ENCODE measurements around the gene PTGER2.

PTGER2 gene

DNA sequence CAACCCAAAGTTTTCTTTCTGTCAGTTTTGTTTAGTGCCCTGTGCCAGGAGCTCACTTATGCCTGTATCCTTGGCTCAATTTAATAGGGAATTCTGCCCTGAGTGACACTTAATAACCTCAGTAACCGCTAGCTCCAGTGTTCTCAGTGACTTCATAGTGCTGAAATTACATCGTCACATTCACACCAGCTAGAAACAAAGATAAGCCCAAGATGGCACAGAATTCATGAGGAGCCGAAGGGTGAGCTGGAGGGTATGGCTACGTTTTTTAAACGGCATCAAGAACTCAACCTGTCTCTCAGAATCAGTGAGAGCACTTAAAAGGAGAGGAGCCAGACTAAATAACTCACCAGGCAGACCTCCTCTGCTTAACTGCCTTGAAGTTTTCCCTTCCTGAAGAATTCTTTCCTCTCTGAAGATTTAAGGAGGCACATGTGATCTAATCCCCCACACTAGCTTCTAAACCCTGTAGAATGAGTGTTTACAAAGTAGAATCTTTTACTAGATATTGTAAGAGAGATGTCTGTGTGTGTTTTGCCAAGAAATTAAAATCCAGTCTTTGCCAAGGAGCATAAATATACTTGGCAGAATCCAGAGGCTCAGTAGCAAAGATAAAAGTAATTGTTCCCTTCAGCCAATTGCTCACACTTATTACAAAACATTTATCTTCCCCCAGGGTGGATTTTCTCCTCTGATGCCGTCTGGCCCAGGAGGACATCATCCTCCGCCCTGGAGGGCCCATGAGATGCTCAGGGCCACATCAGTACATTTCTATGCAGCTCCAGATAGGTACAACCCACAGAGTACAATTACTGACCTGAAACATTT is 37.3 kb downstream of the PTGER2 start:
- Mint-ChIP-seq H3K4me1 (peaks cover 73% of the 10 kb centered on the region), H3K9me3 (no peaks in the 10 kb centered on the region), H3K36me3 (ENCODE audit: insufficient read depth) (peaks cover 4% of the 10 kb centered on the region), H3K27me3 (no peaks in the 10 kb centered on the region), H3K27ac (ENCODE audit: low read depth) (peak overlapping the region; percentile 81), H3K4me3 (peak overlapping the region; percentile 63)
- DNase-seq (ENCODE audit: low spot score in 2 of 2): no peak
- peak; percentile 38 for ATAC-seq (replicated peaks; ENCODE audit: extremely low read depth, poor library complexity, severe bottlenecking)

DNA sequence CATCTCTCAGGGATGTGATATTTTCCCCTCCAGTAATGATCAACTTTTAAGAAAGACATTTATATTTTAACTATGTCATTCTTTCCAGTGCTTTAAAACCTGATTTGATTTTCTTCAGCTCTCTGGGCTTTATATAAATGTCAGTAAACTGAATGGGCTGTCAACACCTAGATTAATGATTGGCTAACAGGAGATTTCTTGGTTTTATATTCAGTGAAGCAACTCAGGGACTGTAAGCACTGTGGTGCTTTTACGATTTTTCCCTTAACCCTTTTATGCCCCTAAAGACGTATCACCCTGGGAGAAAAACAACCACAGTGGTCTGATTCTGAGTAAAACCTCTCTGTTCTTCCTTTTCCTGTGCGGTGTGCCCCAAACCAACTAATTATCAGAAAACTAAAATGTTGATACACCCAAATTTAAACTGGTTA is 38.0 kb downstream of the PTGER2 start:
- Mint-ChIP-seq H3K27ac (ENCODE audit: low read depth) (peak overlapping the region; percentile 81), H3K4me3 (peak overlapping the region; percentile 63), H3K27me3 (no peaks in the 10 kb centered on the region), H3K36me3 (ENCODE audit: insufficient read depth) (peaks cover 4% of the 10 kb centered on the region), H3K4me1 (peaks cover 68% of the 10 kb centered on the region), H3K9me3 (no peaks in the 10 kb centered on the region)
- ATAC-seq (replicated peaks; ENCODE audit: extremely low read depth, poor library complexity, severe bottlenecking): peak; percentile 89
- DNase-seq (ENCODE audit: low spot score in 2 of 2): peak in 1 of 2 donors; percentile 30

DNA sequence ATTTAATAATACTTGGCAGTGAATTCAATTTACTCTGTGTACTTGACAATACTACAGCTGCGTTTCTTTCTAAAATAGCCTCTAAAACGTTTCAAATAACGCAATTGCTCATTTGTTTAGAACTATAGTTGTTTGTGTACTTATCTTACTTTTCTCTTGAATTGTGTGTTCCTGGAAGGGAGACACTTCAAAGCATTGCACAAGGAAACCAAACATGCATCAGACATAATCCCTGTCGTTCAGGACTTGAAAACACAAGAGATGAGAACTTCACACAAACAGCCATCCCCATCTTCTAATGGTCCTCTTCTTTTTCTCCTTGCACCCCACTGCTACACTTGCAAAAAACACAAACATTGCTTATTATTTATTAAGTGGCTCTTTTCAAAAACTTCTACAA is 38.5 kb downstream of the PTGER2 start:
- peaks cover 65% of the 10 kb centered on the region for H3K4me1 Mint-ChIP-seq
- H3K36me3 Mint-ChIP-seq (ENCODE audit: insufficient read depth): peaks cover 4% of the 10 kb centered on the region
- peak overlapping the region; percentile 63 for H3K4me3 Mint-ChIP-seq
- ATAC-seq (replicated peaks; ENCODE audit: extremely low read depth, poor library complexity, severe bottlenecking) (peak; percentile 20), DNase-seq (ENCODE audit: low spot score in 2 of 2) (no peak)
- H3K27me3 Mint-ChIP-seq: no peaks in the 10 kb centered on the region
- H3K27ac Mint-ChIP-seq (ENCODE audit: low read depth): peak overlapping the region; percentile 81
- H3K9me3 Mint-ChIP-seq: no peaks in the 10 kb centered on the region

DNA sequence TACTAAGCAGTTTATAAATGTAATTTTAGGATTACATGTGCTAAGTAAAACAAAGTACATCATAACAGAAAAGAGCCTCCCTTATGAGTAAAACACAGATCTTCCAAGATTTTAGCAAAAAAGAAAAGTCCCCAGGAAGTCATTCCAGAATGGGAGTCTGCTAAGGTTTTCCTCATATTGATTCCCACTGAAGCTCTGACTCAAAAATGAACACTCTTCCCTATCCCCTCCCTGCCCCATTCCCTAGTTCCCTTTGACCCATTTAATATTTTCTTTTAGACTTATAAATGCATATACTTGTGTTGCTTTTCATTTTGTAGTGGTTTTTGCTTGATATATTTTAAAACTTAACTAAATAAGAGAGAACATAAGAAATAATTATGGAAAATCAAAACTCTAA is 40.1 kb downstream of the PTGER2 start:
- peaks cover 65% of the 10 kb centered on the region for H3K4me1 Mint-ChIP-seq
- peak overlapping the region; percentile 81 for H3K27ac Mint-ChIP-seq (ENCODE audit: low read depth)
- H3K36me3 Mint-ChIP-seq (ENCODE audit: insufficient read depth): peaks cover 4% of the 10 kb centered on the region

DNA sequence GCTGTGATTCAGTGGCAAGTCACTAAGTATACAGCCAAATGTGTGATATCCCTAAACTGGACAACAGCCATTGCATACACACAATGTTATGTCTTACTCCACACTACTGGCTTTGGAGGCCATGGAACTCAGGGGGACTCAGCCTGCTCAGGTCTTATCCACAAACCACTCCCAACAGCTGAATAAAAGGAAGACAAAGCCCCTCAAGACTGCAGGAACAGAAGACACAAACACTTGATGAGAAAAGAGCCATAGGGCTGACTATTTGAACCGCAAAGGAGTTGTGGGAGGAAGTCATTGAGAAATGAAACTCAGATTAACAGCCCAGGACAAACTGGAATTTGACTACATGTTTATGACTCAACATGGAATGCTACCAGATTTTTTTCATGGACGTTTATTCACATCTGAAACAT is 40.9 kb downstream of the PTGER2 start:
- Mint-ChIP-seq H3K4me3 (no peak overlapping the region), H3K4me1 (peaks cover 57% of the 10 kb centered on the region), H3K9me3 (no peaks in the 10 kb centered on the region), H3K27ac (ENCODE audit: low read depth) (peak overlapping the region; percentile 8), H3K27me3 (no peaks in the 10 kb centered on the region), H3K36me3 (ENCODE audit: insufficient read depth) (peaks cover 4% of the 10 kb centered on the region)
- ATAC-seq (replicated peaks; ENCODE audit: extremely low read depth, poor library complexity, severe bottlenecking) (no peak), DNase-seq (ENCODE audit: low spot score in 2 of 2) (no peak)

More for the DNA sequence above, 40.1 kb downstream of the PTGER2 start:
- ATAC-seq (replicated peaks; ENCODE audit: extremely low read depth, poor library complexity, severe bottlenecking) (no peak), DNase-seq (ENCODE audit: low spot score in 2 of 2) (no peak)
- no peak overlapping the region for H3K4me3 Mint-ChIP-seq
- no peaks in the 10 kb centered on the region for H3K27me3 Mint-ChIP-seq
- no peaks in the 10 kb centered on the region for H3K9me3 Mint-ChIP-seq

DNA sequence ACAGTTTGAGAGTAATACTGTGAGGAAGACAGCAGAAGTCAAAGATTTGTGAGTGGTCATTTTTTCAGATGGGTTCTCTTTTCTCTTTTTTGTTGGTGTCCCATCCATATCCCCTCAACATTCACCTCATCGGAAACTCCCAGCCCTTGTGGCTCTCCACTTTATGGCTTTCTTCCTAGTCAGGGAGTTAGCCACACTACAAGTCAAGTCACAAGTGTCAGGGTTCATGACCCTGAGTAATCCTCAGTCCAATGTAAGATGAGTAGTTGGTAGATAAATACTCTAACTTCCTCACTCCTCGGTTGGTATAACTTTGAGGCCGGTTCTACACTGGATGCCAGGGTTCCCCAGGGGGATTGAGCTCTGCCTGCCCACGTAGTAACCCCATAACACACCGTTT is 41.4 kb downstream of the PTGER2 start:
- Mint-ChIP-seq H3K9me3 (no peaks in the 10 kb centered on the region), H3K27ac (ENCODE audit: low read depth) (no peak overlapping the region), H3K4me3 (no peak overlapping the region), H3K27me3 (no peaks in the 10 kb centered on the region), H3K36me3 (ENCODE audit: insufficient read depth) (peaks cover 4% of the 10 kb centered on the region), H3K4me1 (peaks cover 54% of the 10 kb centered on the region)
- DNase-seq (ENCODE audit: low spot score in 2 of 2) (no peak), ATAC-seq (replicated peaks; ENCODE audit: extremely low read depth, poor library complexity, severe bottlenecking) (no peak)

DNA sequence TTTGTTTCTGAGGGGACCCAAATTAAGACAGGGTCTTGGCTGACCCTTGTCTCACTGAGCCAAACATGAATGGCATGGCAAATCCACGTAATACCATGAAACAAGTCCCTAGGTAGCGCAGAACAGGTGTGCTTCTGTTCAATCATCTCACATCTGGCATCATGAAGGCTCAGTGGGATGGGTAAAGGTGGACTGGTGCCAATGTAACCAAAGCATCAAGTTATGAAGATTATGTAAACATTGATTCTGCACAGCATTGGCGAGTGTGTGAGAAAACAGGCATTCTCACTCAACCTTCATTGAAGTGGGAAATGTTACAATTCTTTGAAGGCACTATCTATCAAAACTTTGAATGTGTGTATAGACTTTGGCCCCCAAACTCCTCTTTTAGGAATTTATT is 41.9 kb downstream of the PTGER2 start:
- ATAC-seq (replicated peaks; ENCODE audit: extremely low read depth, poor library complexity, severe bottlenecking): no peak
- H3K27me3 Mint-ChIP-seq: no peaks in the 10 kb centered on the region
- no peak for DNase-seq (ENCODE audit: low spot score in 2 of 2)
- H3K27ac Mint-ChIP-seq (ENCODE audit: low read depth): no peak overlapping the region
- H3K36me3 Mint-ChIP-seq (ENCODE audit: insufficient read depth): peaks cover 4% of the 10 kb centered on the region
- no peaks in the 10 kb centered on the region for H3K9me3 Mint-ChIP-seq
- H3K4me3 Mint-ChIP-seq: no peak overlapping the region
- peaks cover 52% of the 10 kb centered on the region for H3K4me1 Mint-ChIP-seq

DNA sequence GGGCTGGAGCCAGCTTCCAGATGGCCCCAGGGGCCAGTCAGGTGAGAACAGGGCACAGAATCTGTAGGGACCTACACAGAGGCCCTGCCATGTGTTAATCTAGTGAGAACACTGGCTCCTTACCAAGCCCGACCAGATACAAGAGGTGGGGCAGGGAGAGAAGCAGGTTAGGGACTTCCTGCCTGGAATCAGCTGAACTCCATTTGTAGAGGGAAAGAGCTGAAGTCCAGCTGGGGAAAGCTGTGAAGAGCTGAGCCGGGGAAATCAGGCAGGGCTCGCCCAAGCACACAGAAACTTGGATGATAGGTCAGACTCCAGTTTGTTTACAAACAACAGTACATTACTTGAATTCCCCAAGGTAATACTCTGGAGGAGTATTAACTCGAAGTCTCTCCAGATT is 46.7 kb downstream of the PTGER2 start:
- H3K4me3 Mint-ChIP-seq: no peak overlapping the region
- H3K4me1 Mint-ChIP-seq: peaks cover 13% of the 10 kb centered on the region
- peaks cover under 1% of the 10 kb centered on the region for H3K36me3 Mint-ChIP-seq (ENCODE audit: insufficient read depth)
- H3K27ac Mint-ChIP-seq (ENCODE audit: low read depth): no peak overlapping the region
- no peaks in the 10 kb centered on the region for H3K27me3 Mint-ChIP-seq
- no peak for ATAC-seq (replicated peaks; ENCODE audit: extremely low read depth, poor library complexity, severe bottlenecking)
- H3K9me3 Mint-ChIP-seq: no peaks in the 10 kb centered on the region
- no peak for DNase-seq (ENCODE audit: low spot score in 2 of 2)

DNA sequence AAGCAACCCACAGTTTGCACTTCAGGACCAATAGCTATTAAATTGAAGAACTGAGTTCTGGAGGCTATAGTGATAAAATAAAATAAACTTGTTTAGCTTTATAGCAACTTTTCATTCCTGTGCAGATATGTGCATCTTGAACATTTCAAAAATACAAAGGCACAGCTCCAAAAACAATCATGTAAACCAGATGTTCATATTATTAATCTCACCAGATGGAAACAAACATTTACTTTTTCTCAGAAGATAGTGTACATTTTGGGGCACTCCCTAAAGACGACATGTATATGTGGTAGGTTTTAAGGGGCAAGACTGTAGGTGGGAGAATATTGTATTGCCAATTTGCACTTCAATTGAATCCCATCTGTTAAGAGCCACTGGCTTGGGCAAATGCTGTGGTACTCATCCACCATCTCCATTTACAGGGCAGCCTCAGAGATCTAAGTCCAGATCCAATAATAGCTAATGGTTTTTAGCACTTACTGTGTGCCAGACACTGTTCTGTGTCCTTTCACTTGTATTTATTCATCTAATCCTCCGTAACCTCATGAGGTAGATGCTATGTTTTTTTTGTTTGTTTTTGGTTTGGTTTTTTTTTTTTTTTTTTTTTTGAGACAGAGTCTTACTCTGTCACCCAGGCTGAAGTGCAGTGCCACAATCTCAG is 49.1 kb downstream of the PTGER2 start:
- H3K27ac Mint-ChIP-seq (ENCODE audit: low read depth): no peak overlapping the region
- H3K27me3 Mint-ChIP-seq: no peaks in the 10 kb centered on the region
- peaks cover 10% of the 10 kb centered on the region for H3K4me1 Mint-ChIP-seq
- no peaks in the 10 kb centered on the region for H3K9me3 Mint-ChIP-seq
- no peaks in the 10 kb centered on the region for H3K36me3 Mint-ChIP-seq (ENCODE audit: insufficient read depth)
- H3K4me3 Mint-ChIP-seq: no peak overlapping the region
- ATAC-seq (replicated peaks; ENCODE audit: extremely low read depth, poor library complexity, severe bottlenecking) (no peak), DNase-seq (ENCODE audit: low spot score in 2 of 2) (no peak)

DNA sequence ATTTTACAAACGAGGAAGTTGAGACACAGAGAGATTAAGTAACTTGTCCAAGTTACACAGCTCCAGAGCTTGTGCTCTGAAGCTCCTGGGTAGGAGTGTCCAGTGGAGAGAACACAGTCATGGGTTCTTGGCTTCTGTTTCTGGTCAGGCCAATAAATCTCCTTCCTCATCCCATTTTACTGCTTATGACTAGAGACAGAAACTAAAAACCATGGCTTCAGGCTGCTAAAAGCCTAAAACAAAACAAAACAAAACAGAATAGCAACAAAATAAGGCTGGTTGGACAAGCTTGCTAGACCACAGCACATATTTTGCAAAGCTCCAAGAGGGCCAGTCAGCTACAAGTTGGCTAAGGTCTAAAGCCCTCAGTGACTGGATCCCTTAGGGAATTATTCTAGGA is 49.8 kb downstream of the PTGER2 start:
- no peaks in the 10 kb centered on the region for H3K27me3 Mint-ChIP-seq
- no peaks in the 10 kb centered on the region for H3K36me3 Mint-ChIP-seq (ENCODE audit: insufficient read depth)
- no peak overlapping the region for H3K27ac Mint-ChIP-seq (ENCODE audit: low read depth)

DNA sequence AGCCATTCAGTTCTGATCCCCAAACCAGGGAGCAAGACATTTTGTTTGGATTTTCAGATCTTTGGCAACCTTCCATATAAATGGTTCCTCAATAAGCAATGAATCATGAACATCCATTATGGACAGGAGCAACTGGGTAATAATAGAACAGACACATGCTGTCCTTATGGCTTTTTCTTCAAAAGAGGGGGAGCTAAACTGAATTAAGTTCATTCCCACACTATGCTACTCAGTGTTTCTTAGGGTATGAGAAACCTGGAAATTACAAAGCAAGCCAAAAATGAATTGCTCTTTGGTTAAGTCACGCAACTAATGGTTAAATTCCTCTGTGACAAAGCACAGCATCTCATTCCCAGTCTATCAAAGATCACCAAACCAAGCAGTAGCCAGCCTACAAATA is 51.0 kb downstream of the PTGER2 start:
- no peak overlapping the region for H3K4me3 Mint-ChIP-seq
- H3K27ac Mint-ChIP-seq (ENCODE audit: low read depth): no peak overlapping the region
- H3K4me1 Mint-ChIP-seq: peaks cover 10% of the 10 kb centered on the region
- ATAC-seq (replicated peaks; ENCODE audit: extremely low read depth, poor library complexity, severe bottlenecking) (no peak), DNase-seq (ENCODE audit: low spot score in 2 of 2) (no peak)
- no peaks in the 10 kb centered on the region for H3K9me3 Mint-ChIP-seq
- no peaks in the 10 kb centered on the region for H3K27me3 Mint-ChIP-seq
- H3K36me3 Mint-ChIP-seq (ENCODE audit: insufficient read depth): no peaks in the 10 kb centered on the region

More for the DNA sequence above, 49.8 kb downstream of the PTGER2 start:
- ATAC-seq (replicated peaks; ENCODE audit: extremely low read depth, poor library complexity, severe bottlenecking) (no peak), DNase-seq (ENCODE audit: low spot score in 2 of 2) (no peak)
- H3K9me3 Mint-ChIP-seq: no peaks in the 10 kb centered on the region
- H3K4me3 Mint-ChIP-seq: no peak overlapping the region
- H3K4me1 Mint-ChIP-seq: peaks cover 10% of the 10 kb centered on the region

DNA sequence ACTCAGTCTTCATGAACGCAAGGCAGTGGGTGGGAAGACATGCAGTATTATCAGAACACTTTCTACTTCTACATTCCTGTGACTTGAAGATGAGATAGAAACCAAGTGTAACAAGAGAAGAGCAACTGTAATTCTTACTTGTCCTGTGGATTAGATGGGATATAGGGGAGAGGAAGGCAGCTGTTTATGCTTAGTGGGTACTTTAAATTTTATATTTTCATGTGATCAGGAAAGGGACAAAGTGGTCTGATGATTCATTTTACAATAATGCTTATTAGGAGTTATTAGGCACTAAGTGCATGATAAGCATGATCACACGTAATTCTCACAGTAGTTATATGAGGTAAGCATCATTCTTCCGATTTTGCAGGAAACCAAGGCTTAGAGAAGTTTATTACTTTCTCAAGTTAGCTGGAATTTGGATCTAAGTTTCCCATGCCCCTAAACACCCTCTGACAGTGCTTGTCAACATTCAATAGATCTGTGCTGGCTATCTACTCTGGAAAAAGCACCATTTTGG is 52.7 kb downstream of the PTGER2 start:
- no peak for DNase-seq (ENCODE audit: low spot score in 2 of 2)
- Mint-ChIP-seq H3K36me3 (ENCODE audit: insufficient read depth) (no peaks in the 10 kb centered on the region), H3K4me1 (peaks cover 5% of the 10 kb centered on the region), H3K4me3 (no peak overlapping the region), H3K27me3 (no peaks in the 10 kb centered on the region), H3K9me3 (no peaks in the 10 kb centered on the region), H3K27ac (ENCODE audit: low read depth) (no peak overlapping the region)
- ATAC-seq (replicated peaks; ENCODE audit: extremely low read depth, poor library complexity, severe bottlenecking): no peak

DNA sequence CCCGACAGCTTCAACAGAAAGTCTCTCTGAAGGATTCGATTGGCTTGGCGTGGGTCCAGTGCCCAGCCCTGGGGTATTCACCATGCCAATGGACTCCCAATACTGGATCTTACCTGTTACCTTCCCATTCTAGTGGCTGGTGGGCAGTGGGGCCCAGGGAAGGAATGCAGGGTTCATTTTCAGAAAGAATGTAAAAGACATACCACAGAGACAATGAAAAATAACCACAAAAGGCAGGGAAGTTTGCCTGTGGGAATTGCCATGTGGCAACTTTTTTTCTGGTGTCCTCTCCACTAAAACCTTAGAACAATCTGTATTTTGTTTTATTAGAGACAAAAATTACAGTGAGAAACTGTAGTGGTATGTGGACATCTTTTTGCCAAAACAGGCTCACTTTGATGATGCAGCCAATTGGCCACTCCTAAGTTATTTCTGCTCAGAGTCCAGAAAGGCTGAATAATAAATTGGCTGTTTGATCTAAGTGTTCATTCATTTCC is 55.2 kb downstream of the PTGER2 start:
- Mint-ChIP-seq H3K27ac (ENCODE audit: low read depth) (no peak overlapping the region), H3K27me3 (no peaks in the 10 kb centered on the region), H3K4me1 (peaks cover 5% of the 10 kb centered on the region), H3K4me3 (no peak overlapping the region), H3K9me3 (peaks cover 8% of the 10 kb centered on the region), H3K36me3 (ENCODE audit: insufficient read depth) (no peaks in the 10 kb centered on the region)
- ATAC-seq (replicated peaks; ENCODE audit: extremely low read depth, poor library complexity, severe bottlenecking) (no peak), DNase-seq (ENCODE audit: low spot score in 2 of 2) (no peak)
